ENCODE measurements around the gene BARD1. TPM values are rescaled to one million over a fixed set of nuclear protein-coding genes. Genes with fewer than 3 reads are reported as not detected.

BARD1 gene
- total RNA-seq, 2 donors from 2014 or later, result 22.7 to 35.9 TPM

DNA sequence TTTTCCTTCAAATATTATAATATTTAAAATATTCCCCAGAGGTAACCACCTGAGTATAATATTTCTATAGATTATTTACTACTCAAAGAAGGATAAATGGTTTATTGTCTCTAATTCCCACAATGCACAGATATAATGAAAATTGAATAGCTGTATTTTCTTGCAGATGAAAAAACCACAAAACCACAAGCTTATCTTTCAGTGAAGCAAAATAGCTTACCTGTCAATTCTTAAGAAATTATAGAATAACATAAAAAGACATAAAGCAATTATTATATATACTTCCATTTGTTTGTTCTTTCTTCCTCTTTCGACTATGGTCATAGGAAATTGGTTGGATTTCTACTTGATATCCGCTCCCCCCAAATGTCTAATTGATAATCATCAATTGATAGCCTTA, 98.8 kb downstream of the BARD1 start:
- DNase-seq, result no peak

DNA sequence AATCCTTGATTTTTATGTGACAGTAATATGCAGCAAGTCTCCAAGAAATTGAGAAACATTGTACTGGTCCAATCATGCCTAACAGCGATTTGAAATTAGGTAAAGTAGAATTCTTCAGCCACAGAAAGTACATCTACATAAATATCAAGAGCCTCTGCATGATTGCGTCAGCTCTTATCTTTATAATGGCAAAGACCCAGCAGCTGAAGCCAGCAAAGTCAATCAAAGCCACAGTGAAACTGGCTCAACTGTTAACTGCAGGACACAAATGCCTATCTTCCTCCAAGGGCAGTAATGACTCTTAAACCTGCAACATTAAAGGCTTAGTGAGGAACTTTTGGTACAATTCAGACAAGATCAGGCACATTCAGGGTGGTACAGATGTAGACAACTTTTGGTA, 102.5 kb downstream of the BARD1 start:
- Histone ChIP-seq H3K36me3 (ENCODE audit: control insufficient read depth, insufficient read depth, low read length) (no peaks in the 10 kb centered on the region), H3K4me1 (ENCODE audit: control insufficient read depth, insufficient read depth, low read length) (no peaks in the 10 kb centered on the region), H3K27me3 (ENCODE audit: control insufficient read depth, insufficient read depth, low read length, poor library complexity, severe bottlenecking) (no peaks in the 10 kb centered on the region), H3K9me3 (ENCODE audit: control insufficient read depth, low read length) (no peaks in the 10 kb centered on the region), H3K27ac (ENCODE audit: low read depth, low read length) (no peak overlapping the region), H3K4me3 (ENCODE audit: low read length) (no peak overlapping the region), H3K9ac (ENCODE audit: extremely low read depth, low read length, poor library complexity, severe bottlenecking) (no peak overlapping the region)
- H3K9me3 Mint-ChIP-seq, result no peaks in the 10 kb centered on the region
- no peaks in the 10 kb centered on the region for H3K27me3 Mint-ChIP-seq (ENCODE audit: insufficient read depth)
- no peak overlapping the region for H3K27ac Mint-ChIP-seq
- 35% methylated on average over 2 of the region's 2 CpGs; no CpG with 5 or more reads in 1 of the 2 experiments for WGBS, 2 experiments (ENCODE audit: insufficient coverage in 1 of 2, insufficient read length in 1 of 2)
- no peaks in the 10 kb centered on the region for H3K36me3 Mint-ChIP-seq (ENCODE audit: low read depth)
- DNase-seq, result peak; percentile 55
- TF ChIP-seq, protein P1, sequence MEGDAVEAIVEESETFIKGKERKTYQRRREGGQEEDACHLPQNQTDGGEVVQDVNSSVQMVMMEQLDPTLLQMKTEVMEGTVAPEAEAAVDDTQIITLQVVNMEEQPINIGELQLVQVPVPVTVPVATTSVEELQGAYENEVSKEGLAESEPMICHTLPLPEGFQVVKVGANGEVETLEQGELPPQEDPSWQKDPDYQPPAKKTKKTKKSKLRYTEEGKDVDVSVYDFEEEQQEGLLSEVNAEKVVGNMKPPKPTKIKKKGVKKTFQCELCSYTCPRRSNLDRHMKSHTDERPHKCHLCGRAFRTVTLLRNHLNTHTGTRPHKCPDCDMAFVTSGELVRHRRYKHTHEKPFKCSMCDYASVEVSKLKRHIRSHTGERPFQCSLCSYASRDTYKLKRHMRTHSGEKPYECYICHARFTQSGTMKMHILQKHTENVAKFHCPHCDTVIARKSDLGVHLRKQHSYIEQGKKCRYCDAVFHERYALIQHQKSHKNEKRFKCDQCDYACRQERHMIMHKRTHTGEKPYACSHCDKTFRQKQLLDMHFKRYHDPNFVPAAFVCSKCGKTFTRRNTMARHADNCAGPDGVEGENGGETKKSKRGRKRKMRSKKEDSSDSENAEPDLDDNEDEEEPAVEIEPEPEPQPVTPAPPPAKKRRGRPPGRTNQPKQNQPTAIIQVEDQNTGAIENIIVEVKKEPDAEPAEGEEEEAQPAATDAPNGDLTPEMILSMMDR (conservative IDR thresholded peaks at IDR 0.05), result no peak
- no peak overlapping the region for H3K4me3 Mint-ChIP-seq
- peaks cover 6% of the 10 kb centered on the region for H3K4me1 Mint-ChIP-seq

More for the DNA sequence above, 98.8 kb downstream of the BARD1 start:
- TF ChIP-seq, protein P1 (conservative IDR thresholded peaks at IDR 0.05), result no peak
- Histone ChIP-seq H3K36me3 (ENCODE audit: control insufficient read depth, insufficient read depth, low read length) (no peaks in the 10 kb centered on the region), H3K27me3 (ENCODE audit: control insufficient read depth, insufficient read depth, low read length, poor library complexity, severe bottlenecking) (no peaks in the 10 kb centered on the region), H3K4me3 (ENCODE audit: low read length) (no peak overlapping the region), H3K9ac (ENCODE audit: extremely low read depth, low read length, poor library complexity, severe bottlenecking) (no peak overlapping the region), H3K4me1 (ENCODE audit: control insufficient read depth, insufficient read depth, low read length) (no peaks in the 10 kb centered on the region), H3K27ac (ENCODE audit: low read depth, low read length) (no peak overlapping the region), H3K9me3 (ENCODE audit: control insufficient read depth, low read length) (no peaks in the 10 kb centered on the region)
- H3K27ac Mint-ChIP-seq, result no peak overlapping the region
- no peaks in the 10 kb centered on the region for H3K27me3 Mint-ChIP-seq (ENCODE audit: insufficient read depth)
- 80 to 85% methylated on average over 1 to 2 of the region's 2 CpGs for WGBS, 2 experiments (ENCODE audit: insufficient coverage in 1 of 2, insufficient read length in 1 of 2)
- no peaks in the 10 kb centered on the region for H3K9me3 Mint-ChIP-seq
- no peaks in the 10 kb centered on the region for H3K36me3 Mint-ChIP-seq (ENCODE audit: low read depth)
- peaks cover 6% of the 10 kb centered on the region for H3K4me1 Mint-ChIP-seq
- no peak overlapping the region for H3K4me3 Mint-ChIP-seq

DNA sequence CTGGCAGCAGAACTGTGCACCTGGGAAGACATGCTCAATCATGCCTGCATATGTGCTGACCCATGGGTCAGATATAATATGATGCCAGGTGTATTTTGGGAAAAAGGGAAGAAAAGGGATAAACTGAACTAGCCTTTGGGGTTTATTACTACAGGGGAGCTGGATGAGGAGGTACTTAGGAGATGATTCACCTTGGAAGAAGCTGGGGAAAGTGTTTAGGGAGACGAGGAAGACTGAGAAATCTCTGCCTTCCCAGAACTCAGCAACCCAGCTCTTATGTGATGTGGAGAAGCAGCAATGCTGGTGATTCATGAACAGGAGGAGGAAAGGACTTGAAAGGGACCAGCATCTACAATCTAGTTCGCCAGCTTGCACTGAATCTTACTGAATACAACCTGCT, 110.2 kb downstream of the BARD1 start:
- Mint-ChIP-seq H3K27ac (no peak overlapping the region), H3K9me3 (peaks cover 10% of the 10 kb centered on the region), H3K36me3 (ENCODE audit: low read depth) (no peaks in the 10 kb centered on the region), H3K27me3 (ENCODE audit: insufficient read depth) (no peaks in the 10 kb centered on the region), H3K4me3 (no peak overlapping the region), H3K4me1 (no peaks in the 10 kb centered on the region)
- TF ChIP-seq, protein P1 (conservative IDR thresholded peaks at IDR 0.05), result no peak
- no peaks in the 10 kb centered on the region for H3K27me3 ChIP-seq (ENCODE audit: control insufficient read depth, insufficient read depth, low read length, poor library complexity, severe bottlenecking)
- no peak overlapping the region for H3K27ac ChIP-seq (ENCODE audit: low read depth, low read length)
- WGBS, 2 experiments (ENCODE audit: insufficient coverage in 1 of 2, insufficient read length in 1 of 2), result 49% methylated on average over 2 of the region's 2 CpGs; no CpG with 5 or more reads in 1 of the 2 experiments
- H3K4me1 ChIP-seq (ENCODE audit: control insufficient read depth, insufficient read depth, low read length), result no peaks in the 10 kb centered on the region
- H3K36me3 ChIP-seq (ENCODE audit: control insufficient read depth, insufficient read depth, low read length), result no peaks in the 10 kb centered on the region
- H3K4me3 ChIP-seq (ENCODE audit: low read length), result no peak overlapping the region
- H3K9ac ChIP-seq (ENCODE audit: extremely low read depth, low read length, poor library complexity, severe bottlenecking), result no peak overlapping the region
- H3K9me3 ChIP-seq (ENCODE audit: control insufficient read depth, low read length), result peaks cover 9% of the 10 kb centered on the region
- no peak for DNase-seq
